HEK293 (cell line): Measurements from ENCODE around the gene BACH2.

Experiments used
- CTCF ChIA-PET: fragments of 350-600 bp; formaldehyde crosslinking; extraction: SDS; loops from one replicate; lab custom pipeline; 2021; ENCODE audit warnings: antibody characterized with exemption; lab: Yijun Ruan, JAX
- POLR2A ChIA-PET: fragments of 300-600 bp; formaldehyde crosslinking; extraction: SDS; loops from one replicate; lab custom pipeline; 2020; ENCODE audit warnings: antibody characterized with exemption, inconsistent platforms; lab: Yijun Ruan, JAX
- H3K27ac ChIP-seq: fragments of 200-500 bp; sonication (Bioruptor generic); 2 replicates; pipeline ENCODE4 v1.5.1; 2014; ENCODE audit warnings: low read depth, low read length, control low read depth, inconsistent platforms; ENCODE audit errors: extremely low read depth
- H3K36me3 ChIP-seq, 2 experiments: fragments of 200-500 bp in 1 of 2; sonication (Bioruptor generic) in 1 of 2; 1 replicate in 1 of 2; 2 replicates in 1 of 2; pipeline ENCODE4 v1.5.1; 2014 to 2017; ENCODE audit warnings: inconsistent platforms in 2 of 2, low read length in 2 of 2; ENCODE audit not compliant: control insufficient read depth in 2 of 2, insufficient read depth in 1 of 2
- H3K4me1 ChIP-seq: fragments of 200-500 bp; sonication (Bioruptor generic); 2 replicates; pipeline ENCODE4 v1.5.1; 2014; ENCODE audit warnings: mild to moderate bottlenecking, low read length, inconsistent platforms; ENCODE audit not compliant: control insufficient read depth, insufficient read depth
- H3K4me3 ChIP-seq: 2 replicates; pipeline ENCODE4 v1.5.1; 2011; ENCODE audit warnings: low read depth, mild to moderate bottlenecking, control low read depth, low read length, moderate library complexity
- H3K9me3 ChIP-seq: fragments of 200-500 bp; sonication (Bioruptor generic); 2 replicates; pipeline ENCODE4 v1.5.1; 2014; ENCODE audit warnings: low read depth, low read length, inconsistent platforms; ENCODE audit not compliant: control insufficient read depth, insufficient read depth
- TCF7L2 ChIP-seq: IDR thresholded peaks from 2 replicates; pipeline ENCODE4 v1.6.1; 2011; ENCODE audit warnings: low read depth, mild to moderate bottlenecking, inconsistent platforms, low read length, moderate library complexity, borderline replicate concordance
- WT1 ChIP-seq: fragments of 450-650 bp; formaldehyde crosslinking; IDR thresholded peaks from 2 replicates; pipeline ENCODE4 v1.5.1; 2016; ENCODE audit warnings: missing biosample characterization, missing genetic modification characterization
- ZNF140 ChIP-seq: fragments of 450-650 bp; formaldehyde crosslinking; IDR thresholded peaks from 2 replicates; pipeline ENCODE4 v1.5.1; 2016; ENCODE audit warnings: missing biosample characterization, missing genetic modification characterization
- ZNF155 ChIP-seq: fragments of 450-650 bp; formaldehyde crosslinking; IDR thresholded peaks from 2 replicates; pipeline ENCODE4 v1.5.1; 2016; ENCODE audit warnings: missing biosample characterization, missing genetic modification characterization
- ZNF2 ChIP-seq: fragments of 450-650 bp; formaldehyde crosslinking; IDR thresholded peaks from 2 replicates; pipeline ENCODE4 v1.5.1; 2016; ENCODE audit warnings: missing biosample characterization, missing genetic modification characterization
- ZNF292 ChIP-seq: fragments of 450-650 bp; formaldehyde crosslinking; IDR thresholded peaks from 2 replicates; pipeline ENCODE4 v1.5.1; 2016; ENCODE audit warnings: low read depth, missing biosample characterization, missing genetic modification characterization, borderline replicate concordance
- ZNF510 ChIP-seq: fragments of 450-650 bp; formaldehyde crosslinking; IDR thresholded peaks from 2 replicates; pipeline ENCODE4 v1.5.1; 2018; ENCODE audit warnings: mild to moderate bottlenecking, missing genetic modification characterization, missing biosample characterization; ENCODE audit not compliant: insufficient replicate concordance
- ZNF623 ChIP-seq: fragments of 450-650 bp; formaldehyde crosslinking; IDR thresholded peaks from 2 replicates; pipeline ENCODE4 v1.5.1; 2016; ENCODE audit warnings: missing biosample characterization, missing genetic modification characterization
- ZNF830 ChIP-seq: fragments of 450-650 bp; IDR thresholded peaks from 2 replicates; pipeline ENCODE4 v1.5.0; 2018; ENCODE audit warnings: missing biosample characterization, missing genetic modification characterization, low read depth, mild to moderate bottlenecking, moderate library complexity
- TF ChIP-seq, protein P1 (sequence below): fragments of 450-650 bp; formaldehyde crosslinking; IDR thresholded peaks from 2 replicates; pipeline ENCODE4 v1.5.1; 2016; ENCODE audit warnings: missing biosample characterization, missing genetic modification characterization, low read depth
- TF ChIP-seq, protein P2 (sequence below): fragments of 450-650 bp; formaldehyde crosslinking; IDR thresholded peaks from 2 replicates; pipeline ENCODE4; 2016; ENCODE audit warnings: missing biosample characterization, missing genetic modification characterization
- TF ChIP-seq, protein P3 (sequence below): IDR thresholded peaks from 2 replicates; pipeline ENCODE4 v1.6.1; 2011; ENCODE audit warnings: mild to moderate bottlenecking, low read depth, low read length, borderline replicate concordance
- TF ChIP-seq, protein P4 (sequence below): fragments of 450-650 bp; formaldehyde crosslinking; IDR thresholded peaks from 2 replicates; pipeline ENCODE4 v1.5.1; 2017; ENCODE audit warnings: missing biosample characterization, missing genetic modification characterization
- TF ChIP-seq, protein P5 (sequence below): fragments of 450-650 bp; formaldehyde crosslinking; IDR thresholded peaks from 2 replicates; pipeline ENCODE4 v1.5.1; 2016; ENCODE audit warnings: missing biosample characterization, missing genetic modification characterization
- TF ChIP-seq, protein P6 (sequence below): fragments of 450-650 bp; formaldehyde crosslinking; IDR thresholded peaks from 2 replicates; pipeline ENCODE4 v1.5.1; 2016; ENCODE audit warnings: missing biosample characterization, missing genetic modification characterization

BACH2 gene

DNA sequence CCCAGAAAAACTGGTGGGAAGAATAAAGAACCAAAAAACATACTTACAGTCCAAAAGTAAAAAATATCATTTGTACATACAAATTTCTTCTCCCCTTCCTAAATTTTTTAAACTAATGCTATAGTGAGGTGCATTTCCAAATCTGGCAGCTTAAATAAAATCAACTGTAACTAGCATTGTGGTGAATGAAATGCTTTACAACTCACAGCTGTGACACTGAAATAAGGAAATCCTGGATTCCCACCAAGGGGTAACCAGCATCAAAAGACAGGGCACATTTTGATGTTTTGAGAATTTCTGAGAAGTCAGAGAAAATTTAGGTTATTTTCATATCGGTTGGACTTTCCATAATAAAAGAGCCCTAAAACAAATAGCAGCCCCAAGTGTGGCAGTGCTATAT lies 27.3 kb downstream of the BACH2 start:
- POLR2A ChIA-PET = no interaction called here
- Histone ChIP-seq H3K4me1 (peaks cover 9% of the 10 kb centered on the region), H3K9me3 (no peaks in the 10 kb centered on the region), H3K27ac (no peak overlapping the region), H3K36me3 (no peaks in the 10 kb centered on the region), H3K4me3 (no peak overlapping the region)
- TF ChIP-seq, protein P1, sequence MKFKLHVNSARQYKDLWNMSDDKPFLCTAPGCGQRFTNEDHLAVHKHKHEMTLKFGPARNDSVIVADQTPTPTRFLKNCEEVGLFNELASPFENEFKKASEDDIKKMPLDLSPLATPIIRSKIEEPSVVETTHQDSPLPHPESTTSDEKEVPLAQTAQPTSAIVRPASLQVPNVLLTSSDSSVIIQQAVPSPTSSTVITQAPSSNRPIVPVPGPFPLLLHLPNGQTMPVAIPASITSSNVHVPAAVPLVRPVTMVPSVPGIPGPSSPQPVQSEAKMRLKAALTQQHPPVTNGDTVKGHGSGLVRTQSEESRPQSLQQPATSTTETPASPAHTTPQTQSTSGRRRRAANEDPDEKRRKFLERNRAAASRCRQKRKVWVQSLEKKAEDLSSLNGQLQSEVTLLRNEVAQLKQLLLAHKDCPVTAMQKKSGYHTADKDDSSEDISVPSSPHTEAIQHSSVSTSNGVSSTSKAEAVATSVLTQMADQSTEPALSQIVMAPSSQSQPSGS = no peak
- TF ChIP-seq, protein P2, sequence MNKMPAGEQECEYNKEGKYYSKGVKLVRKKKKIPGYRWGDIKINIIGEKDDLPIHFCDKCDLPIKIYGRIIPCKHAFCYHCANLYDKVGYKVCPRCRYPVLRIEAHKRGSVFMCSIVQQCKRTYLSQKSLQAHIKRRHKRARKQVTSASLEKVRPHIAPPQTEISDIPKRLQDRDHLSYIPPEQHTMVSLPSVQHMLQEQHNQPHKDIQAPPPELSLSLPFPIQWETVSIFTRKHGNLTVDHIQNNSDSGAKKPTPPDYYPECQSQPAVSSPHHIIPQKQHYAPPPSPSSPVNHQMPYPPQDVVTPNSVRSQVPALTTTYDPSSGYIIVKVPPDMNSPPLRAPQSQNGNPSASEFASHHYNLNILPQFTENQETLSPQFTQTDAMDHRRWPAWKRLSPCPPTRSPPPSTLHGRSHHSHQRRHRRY = no peak
- TF ChIP-seq, protein P3, sequence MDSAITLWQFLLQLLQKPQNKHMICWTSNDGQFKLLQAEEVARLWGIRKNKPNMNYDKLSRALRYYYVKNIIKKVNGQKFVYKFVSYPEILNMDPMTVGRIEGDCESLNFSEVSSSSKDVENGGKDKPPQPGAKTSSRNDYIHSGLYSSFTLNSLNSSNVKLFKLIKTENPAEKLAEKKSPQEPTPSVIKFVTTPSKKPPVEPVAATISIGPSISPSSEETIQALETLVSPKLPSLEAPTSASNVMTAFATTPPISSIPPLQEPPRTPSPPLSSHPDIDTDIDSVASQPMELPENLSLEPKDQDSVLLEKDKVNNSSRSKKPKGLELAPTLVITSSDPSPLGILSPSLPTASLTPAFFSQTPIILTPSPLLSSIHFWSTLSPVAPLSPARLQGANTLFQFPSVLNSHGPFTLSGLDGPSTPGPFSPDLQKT = no peak
- TF ChIP-seq, protein P4, sequence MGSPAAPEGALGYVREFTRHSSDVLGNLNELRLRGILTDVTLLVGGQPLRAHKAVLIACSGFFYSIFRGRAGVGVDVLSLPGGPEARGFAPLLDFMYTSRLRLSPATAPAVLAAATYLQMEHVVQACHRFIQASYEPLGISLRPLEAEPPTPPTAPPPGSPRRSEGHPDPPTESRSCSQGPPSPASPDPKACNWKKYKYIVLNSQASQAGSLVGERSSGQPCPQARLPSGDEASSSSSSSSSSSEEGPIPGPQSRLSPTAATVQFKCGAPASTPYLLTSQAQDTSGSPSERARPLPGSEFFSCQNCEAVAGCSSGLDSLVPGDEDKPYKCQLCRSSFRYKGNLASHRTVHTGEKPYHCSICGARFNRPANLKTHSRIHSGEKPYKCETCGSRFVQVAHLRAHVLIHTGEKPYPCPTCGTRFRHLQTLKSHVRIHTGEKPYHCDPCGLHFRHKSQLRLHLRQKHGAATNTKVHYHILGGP (tag by site-specific recombination) = no peak
- TF ChIP-seq ZNF2 (tag by site-specific recombination) (no peak), WT1 (tag by site-specific recombination) (no peak)
- CTCF ChIA-PET = interaction anchor here (0.6 to 0.7 kb wide), 3 partner anchors 19 to 476 kb away, joined by 3 to 4 read pairs (median 3); no protein-coding TSS in a partner anchor

DNA sequence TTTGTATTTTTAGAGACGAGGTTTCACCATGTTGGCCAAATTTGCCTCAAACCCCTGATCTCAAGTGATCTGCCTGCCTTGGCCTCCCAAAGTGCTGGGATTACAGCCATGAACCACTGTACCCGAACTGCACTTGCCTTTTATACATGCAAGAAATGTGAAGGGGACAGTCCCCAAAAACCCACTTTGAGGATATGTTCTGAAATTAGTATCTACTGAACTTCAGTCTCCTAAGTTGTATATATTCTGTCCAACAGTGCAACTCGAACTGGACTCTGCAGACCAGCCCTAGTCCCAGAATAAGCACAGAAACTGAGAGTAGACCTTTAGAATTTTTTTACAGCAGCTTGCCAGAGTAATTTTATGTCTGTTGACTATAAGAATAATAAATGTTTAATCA lies 28.5 kb downstream of the BACH2 start:
- ChIA-PET CTCF (no interaction called here), POLR2A (no interaction called here)
- TF ChIP-seq TCF7L2 (no peak), ZNF830 (tag by site-specific recombination) (no peak), ZNF292 (tag by site-specific recombination) (no peak), ZNF140 (tag by site-specific recombination) (no peak), ZNF155 (tag by site-specific recombination) (no peak), ZNF510 (no peak), ZNF623 (tag by site-specific recombination) (no peak)
- TF ChIP-seq, protein P5, sequence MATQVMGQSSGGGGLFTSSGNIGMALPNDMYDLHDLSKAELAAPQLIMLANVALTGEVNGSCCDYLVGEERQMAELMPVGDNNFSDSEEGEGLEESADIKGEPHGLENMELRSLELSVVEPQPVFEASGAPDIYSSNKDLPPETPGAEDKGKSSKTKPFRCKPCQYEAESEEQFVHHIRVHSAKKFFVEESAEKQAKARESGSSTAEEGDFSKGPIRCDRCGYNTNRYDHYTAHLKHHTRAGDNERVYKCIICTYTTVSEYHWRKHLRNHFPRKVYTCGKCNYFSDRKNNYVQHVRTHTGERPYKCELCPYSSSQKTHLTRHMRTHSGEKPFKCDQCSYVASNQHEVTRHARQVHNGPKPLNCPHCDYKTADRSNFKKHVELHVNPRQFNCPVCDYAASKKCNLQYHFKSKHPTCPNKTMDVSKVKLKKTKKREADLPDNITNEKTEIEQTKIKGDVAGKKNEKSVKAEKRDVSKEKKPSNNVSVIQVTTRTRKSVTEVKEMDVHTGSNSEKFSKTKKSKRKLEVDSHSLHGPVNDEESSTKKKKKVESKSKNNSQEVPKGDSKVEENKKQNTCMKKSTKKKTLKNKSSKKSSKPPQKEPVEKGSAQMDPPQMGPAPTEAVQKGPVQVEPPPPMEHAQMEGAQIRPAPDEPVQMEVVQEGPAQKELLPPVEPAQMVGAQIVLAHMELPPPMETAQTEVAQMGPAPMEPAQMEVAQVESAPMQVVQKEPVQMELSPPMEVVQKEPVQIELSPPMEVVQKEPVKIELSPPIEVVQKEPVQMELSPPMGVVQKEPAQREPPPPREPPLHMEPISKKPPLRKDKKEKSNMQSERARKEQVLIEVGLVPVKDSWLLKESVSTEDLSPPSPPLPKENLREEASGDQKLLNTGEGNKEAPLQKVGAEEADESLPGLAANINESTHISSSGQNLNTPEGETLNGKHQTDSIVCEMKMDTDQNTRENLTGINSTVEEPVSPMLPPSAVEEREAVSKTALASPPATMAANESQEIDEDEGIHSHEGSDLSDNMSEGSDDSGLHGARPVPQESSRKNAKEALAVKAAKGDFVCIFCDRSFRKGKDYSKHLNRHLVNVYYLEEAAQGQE (tag by site-specific recombination) = no peak
- TF ChIP-seq, protein P6, sequence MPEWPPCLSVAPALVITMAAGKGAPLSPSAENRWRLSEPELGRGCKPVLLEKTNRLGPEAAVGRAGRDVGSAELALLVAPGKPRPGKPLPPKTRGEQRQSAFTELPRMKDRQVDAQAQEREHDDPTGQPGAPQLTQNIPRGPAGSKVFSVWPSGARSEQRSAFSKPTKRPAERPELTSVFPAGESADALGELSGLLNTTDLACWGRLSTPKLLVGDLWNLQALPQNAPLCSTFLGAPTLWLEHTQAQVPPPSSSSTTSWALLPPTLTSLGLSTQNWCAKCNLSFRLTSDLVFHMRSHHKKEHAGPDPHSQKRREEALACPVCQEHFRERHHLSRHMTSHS (tag by site-specific recombination) = no peak
- no peak overlapping the region for H3K27ac ChIP-seq
- no peak overlapping the region for H3K4me3 ChIP-seq
- H3K9me3 ChIP-seq = no peaks in the 10 kb centered on the region
- peaks cover 4% of the 10 kb centered on the region; the same call in 1 of the 2 replicates for H3K4me1 ChIP-seq
- H3K36me3 ChIP-seq = no peaks in the 10 kb centered on the region
